HG02678 (cell line): ENCODE data around the gene UNC45A.

Source experiments
- ATAC-seq: cut with Tn5 transposase; IDR thresholded peaks from one replicate; pipeline ENCODE4 v1.9.1; 2021; ENCODE audit warnings: mild to moderate bottlenecking, moderate library complexity; ENCODE audit not compliant: unreplicated experiment

Gene UNC45A

GRCh38 chr15:90998737-90999136 lies 63.7 kb downstream of the UNC45A start:
- ATAC-seq: no peak

GRCh38 chr15:91001209-91001608 lies 66.1 kb downstream of the UNC45A start:
- ATAC-seq: no peak
